Measurements from ENCODE around the gene SNRPA. TPM values are rescaled to one million over a fixed set of nuclear protein-coding genes. Genes with fewer than 3 reads are reported as not detected.

Gene SNRPA
- total and polyA plus RNA-seq, 2 of the 8 experiments (the other 6 are each of a cell fraction or from before 2014, with no cell fraction given) = 201 to 202 TPM

DNA sequence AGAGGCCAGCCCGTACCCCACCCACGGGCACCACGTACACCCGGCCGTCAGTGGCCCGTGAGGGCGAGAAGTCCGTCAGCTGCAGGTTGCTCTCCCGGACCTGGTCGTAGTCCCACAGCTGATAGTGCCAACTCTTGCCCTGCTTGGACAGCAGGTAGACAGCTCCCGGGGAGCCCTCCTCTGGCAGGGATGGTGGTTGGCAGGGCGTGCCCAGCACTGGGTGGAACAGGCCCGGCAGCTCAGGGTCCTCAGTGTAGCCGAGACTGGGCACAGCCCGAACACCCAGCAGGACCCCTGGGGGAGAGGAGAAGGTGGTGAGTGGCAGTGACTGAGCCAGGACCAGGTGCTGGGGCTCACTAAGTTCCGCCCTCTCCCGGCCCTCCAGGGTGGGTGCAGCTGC is 8.5 kb upstream of the SNRPA start:
- Histone ChIP-seq H3K18ac (ENCODE audit: extremely low read depth, low read length) (no peak overlapping the region), H3K79me1 (ENCODE audit: low read depth, low read length) (no peaks in the 10 kb centered on the region), H3K27ac (ENCODE audit: low read depth, low read length) (no peak overlapping the region), H3K9ac (replicated peaks in 1 of 4; ENCODE audit: extremely low read depth in 1 of 4, low read depth in 3 of 4, low read length in 3 of 4) (no peak overlapping the region), H2BK120ac (replicated peaks; ENCODE audit: low read depth, low read length) (no peak overlapping the region), H4K8ac (ENCODE audit: extremely low read depth, insufficient read depth, low read length) (no peak overlapping the region), H3K23me2 (ENCODE audit: low read depth, low read length) (no peaks in the 10 kb centered on the region), H2AK5ac (ENCODE audit: low read depth, low read length) (no peak overlapping the region), H3K79me2 (ENCODE audit: control insufficient read depth in 1 of 2, insufficient read depth in 2 of 2, low read length in 2 of 2) (0 out of 4 replicates have a peak, but pooled peaks cover 0 to under 1% of the 10 kb centered on the region in 2 experiments), H3K14ac (ENCODE audit: insufficient read length) (no peak overlapping the region), H3K56ac (replicated peaks; ENCODE audit: insufficient read length, low read depth, low read length) (no peak overlapping the region), H3K23ac (ENCODE audit: insufficient read length) (no peak overlapping the region), H3K27me3 (replicated peaks in 1 of 4; ENCODE audit: control insufficient read depth in 3 of 4, extremely low read depth in 1 of 4, insufficient read depth in 3 of 4, low read length in 3 of 4) (no peaks in the 10 kb centered on the region), H2BK15ac (ENCODE audit: low read length) (no peak overlapping the region), H3K4ac (replicated peaks; ENCODE audit: insufficient read length, low read depth, low read length) (no peak overlapping the region), H3K9me3 (ENCODE audit: insufficient read depth in 2 of 2, low read depth in 1 of 2, low read length in 1 of 2) (no peaks in the 10 kb centered on the region), H2BK12ac (ENCODE audit: low read depth, low read length) (no peak overlapping the region), H3K4me1 (replicated peaks in 1 of 4; ENCODE audit: control insufficient read depth in 3 of 4, insufficient read depth in 4 of 4, low read length in 3 of 4) (peaks cover 0 to 13% (median 3%) of the 10 kb centered on the region in 4 experiments; a peak in 4 of 7 replicates), H4K20me1 (replicated peaks in 1 of 2; ENCODE audit: control insufficient read depth in 1 of 2, insufficient read depth in 2 of 2, low read length in 2 of 2) (peaks cover 0 to 8% of the 10 kb centered on the region in 2 experiments), H3K4me2 (ENCODE audit: insufficient read depth in 1 of 2, low read depth in 2 of 2, low read length in 2 of 2) (no peak overlapping the region), H2AFZ (ENCODE audit: low read length) (no peak overlapping the region), H4K5ac (ENCODE audit: insufficient read length, low read depth, low read length) (no peak overlapping the region), H3K4me3 (ENCODE audit: extremely low read depth in 1 of 4, insufficient read depth in 2 of 4, low read depth in 3 of 4, low read length in 4 of 4) (no peak overlapping the region), H3K36me3 (ENCODE audit: control insufficient read depth in 2 of 4, insufficient read depth in 4 of 4, low read length in 3 of 4) (peaks cover 0 to 13% (median 2%) of the 10 kb centered on the region in 4 experiments; a peak in 3 of 8 replicates), H4K91ac (replicated peaks; ENCODE audit: insufficient read length, low read length) (no peak overlapping the region), H2BK5ac (ENCODE audit: low read depth, low read length) (no peak overlapping the region), H2BK20ac (ENCODE audit: low read length) (no peak overlapping the region)
- ChIA-PET POLR2A (ENCODE audit: partially characterized antibody) (interaction anchor here (0.9 to 12.4 kb wide), 16 partner anchors 9 to 80 kb away, joined by 3 to 120 read pairs (median 4); partner anchors contain the start of genes ACTMAP, COQ8B, ITPKC and NUMBL), CTCF (ENCODE audit: partially characterized antibody) (interaction anchor here (0.7 to 4.7 kb wide), 13 partner anchors 9 to 954 kb away, joined by 3 to 26 read pairs (median 4); no protein-coding TSS in a partner anchor)
- FAIRE-seq (no peak), DNase-seq (ENCODE audit: low read depth in 1 of 2, low spot score in 2 of 2) (no peak)
- WGBS, 2 experiments (ENCODE audit: extremely low coverage in 1 of 2, insufficient coverage in 1 of 2, insufficient read length in 1 of 2, insufficient replicate concordance in 2 of 2, low coverage in 1 of 2, low lambda C conversion rate in 2 of 2, missing lambda C conversion rate in 1 of 2) = 93% methylated on average over 16 of the region's 17 CpGs; no CpG with 5 or more reads in 1 of the 2 experiments
- no peak for TF ChIP-seq EP300 (IDR thresholded peaks at IDR 0.05; ENCODE audit: borderline replicate concordance in 1 of 2, low read depth in 2 of 2, low read length in 2 of 2)
- no peak for TF ChIP-seq KDM1A (IDR thresholded peaks at IDR 0.05; ENCODE audit: borderline replicate concordance, low read length)
- TF ChIP-seq RBBP5 (IDR thresholded peaks at IDR 0.05; ENCODE audit: borderline replicate concordance, low read depth, low read length) = no peak
- TF ChIP-seq GABPA (IDR thresholded peaks at IDR 0.05; ENCODE audit: borderline replicate concordance, insufficient read depth, low read length) = no peak

Data from H1 (cell line).